Measurements from ENCODE around the gene PARP12.
"Not testable (repeated sequence)": the region's sequence is repeated elsewhere in the genome, so short reads cannot be mapped to it uniquely, and the experiment has no call there.

Gene PARP12, protein sequence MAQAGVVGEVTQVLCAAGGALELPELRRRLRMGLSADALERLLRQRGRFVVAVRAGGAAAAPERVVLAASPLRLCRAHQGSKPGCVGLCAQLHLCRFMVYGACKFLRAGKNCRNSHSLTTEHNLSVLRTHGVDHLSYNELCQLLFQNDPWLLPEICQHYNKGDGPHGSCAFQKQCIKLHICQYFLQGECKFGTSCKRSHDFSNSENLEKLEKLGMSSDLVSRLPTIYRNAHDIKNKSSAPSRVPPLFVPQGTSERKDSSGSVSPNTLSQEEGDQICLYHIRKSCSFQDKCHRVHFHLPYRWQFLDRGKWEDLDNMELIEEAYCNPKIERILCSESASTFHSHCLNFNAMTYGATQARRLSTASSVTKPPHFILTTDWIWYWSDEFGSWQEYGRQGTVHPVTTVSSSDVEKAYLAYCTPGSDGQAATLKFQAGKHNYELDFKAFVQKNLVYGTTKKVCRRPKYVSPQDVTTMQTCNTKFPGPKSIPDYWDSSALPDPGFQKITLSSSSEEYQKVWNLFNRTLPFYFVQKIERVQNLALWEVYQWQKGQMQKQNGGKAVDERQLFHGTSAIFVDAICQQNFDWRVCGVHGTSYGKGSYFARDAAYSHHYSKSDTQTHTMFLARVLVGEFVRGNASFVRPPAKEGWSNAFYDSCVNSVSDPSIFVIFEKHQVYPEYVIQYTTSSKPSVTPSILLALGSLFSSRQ

DNA sequence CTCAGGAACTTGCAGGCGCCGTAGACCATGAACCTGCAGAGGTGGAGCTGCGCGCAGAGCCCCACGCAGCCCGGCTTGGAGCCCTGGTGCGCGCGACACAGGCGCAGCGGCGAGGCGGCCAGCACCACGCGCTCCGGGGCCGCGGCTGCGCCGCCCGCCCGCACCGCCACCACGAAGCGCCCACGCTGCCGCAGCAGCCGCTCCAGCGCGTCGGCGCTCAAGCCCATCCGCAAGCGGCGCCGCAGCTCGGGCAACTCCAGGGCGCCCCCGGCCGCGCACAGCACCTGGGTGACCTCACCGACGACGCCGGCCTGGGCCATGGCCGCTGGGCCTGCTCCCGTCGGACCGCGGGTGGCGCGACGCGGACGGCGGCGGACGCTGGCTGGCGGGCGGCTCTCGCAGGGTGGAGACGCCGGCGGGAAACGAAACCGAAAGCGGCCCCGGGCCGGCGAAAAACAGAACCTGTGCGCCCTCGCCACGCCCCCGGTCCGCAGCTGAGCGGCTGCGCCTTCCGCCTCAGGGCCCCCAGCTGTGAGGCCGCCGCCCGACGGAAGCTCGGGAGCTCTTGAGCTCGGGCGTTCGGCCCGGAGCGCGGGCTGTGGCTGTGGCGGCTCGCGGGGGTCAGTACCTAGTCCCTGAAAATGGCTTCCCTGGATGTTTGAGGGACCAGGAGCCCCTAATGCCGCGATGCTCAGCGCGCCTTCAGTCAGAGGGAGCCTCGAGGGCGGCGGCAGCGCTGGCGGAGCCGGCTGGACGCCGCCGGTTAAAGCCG lies at the start of gene PARP12:
PARP12 (minus strand) TSS at position 424 of the 772 bp plus-strand sequence; CDS start at position 320, 104 bp downstream.
- peak; percentile 27 for DNase-seq (ENCODE audit: low read depth)
- TF ChIP-seq, protein P1, sequence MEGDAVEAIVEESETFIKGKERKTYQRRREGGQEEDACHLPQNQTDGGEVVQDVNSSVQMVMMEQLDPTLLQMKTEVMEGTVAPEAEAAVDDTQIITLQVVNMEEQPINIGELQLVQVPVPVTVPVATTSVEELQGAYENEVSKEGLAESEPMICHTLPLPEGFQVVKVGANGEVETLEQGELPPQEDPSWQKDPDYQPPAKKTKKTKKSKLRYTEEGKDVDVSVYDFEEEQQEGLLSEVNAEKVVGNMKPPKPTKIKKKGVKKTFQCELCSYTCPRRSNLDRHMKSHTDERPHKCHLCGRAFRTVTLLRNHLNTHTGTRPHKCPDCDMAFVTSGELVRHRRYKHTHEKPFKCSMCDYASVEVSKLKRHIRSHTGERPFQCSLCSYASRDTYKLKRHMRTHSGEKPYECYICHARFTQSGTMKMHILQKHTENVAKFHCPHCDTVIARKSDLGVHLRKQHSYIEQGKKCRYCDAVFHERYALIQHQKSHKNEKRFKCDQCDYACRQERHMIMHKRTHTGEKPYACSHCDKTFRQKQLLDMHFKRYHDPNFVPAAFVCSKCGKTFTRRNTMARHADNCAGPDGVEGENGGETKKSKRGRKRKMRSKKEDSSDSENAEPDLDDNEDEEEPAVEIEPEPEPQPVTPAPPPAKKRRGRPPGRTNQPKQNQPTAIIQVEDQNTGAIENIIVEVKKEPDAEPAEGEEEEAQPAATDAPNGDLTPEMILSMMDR (IDR thresholded peaks at IDR 0.05; ENCODE audit: control insufficient read depth, insufficient read depth, low read depth, low read length, missing control alignments), result no peak

DNA sequence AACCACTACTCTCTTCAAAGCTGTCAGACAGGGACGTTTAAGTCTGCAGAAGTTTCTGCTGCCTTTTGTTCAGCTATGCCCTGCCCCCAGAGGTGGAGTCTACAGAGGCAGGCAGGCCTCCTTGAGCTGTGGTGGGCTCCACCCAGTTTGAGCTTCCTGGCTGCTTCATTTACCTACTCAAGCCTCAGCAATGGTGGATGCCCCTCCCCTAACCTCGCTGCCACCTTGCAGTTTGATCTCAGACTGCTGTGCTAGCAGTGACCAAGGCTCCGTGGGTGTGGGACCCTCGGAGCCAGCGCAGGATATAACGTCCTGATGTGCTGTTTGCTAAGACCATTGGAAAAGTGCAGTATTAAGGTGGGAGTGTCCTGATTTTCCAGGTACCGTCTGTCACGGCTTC lies 46.0 kb upstream of the PARP12 start:
- not testable (repeated sequence) for DNase-seq (ENCODE audit: low read depth); H3K4me3 ChIP-seq (ENCODE audit: control insufficient read depth, low read depth, low read length)

More for the DNA sequence above, at the start of gene PARP12:
- peak within 1 kb of the TSS; percentile 46 for H3K4me3 ChIP-seq (ENCODE audit: control insufficient read depth, low read depth, low read length)

DNA sequence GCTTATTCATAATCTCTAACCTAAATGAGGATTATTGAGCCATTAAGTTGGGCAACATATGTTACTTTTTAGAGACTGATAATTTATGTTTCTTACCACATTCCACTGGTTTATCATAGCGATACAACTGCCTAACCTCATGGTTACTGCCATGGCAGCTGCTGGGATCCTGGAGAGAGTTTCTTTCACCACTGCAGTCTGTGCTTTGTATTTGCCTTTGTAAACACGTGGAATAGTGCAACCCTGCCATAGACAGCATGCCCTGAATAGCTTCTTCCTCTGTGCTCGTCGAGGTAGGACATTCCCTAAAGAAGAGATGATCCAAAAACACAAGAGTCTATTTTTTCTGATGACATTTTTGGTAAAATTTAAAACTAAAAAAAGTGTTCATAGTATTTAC lies 33.7 kb upstream of the PARP12 start:
- DNase-seq (ENCODE audit: low read depth), result no peak
- no peak overlapping the region for H3K4me3 ChIP-seq (ENCODE audit: control insufficient read depth, low read depth, low read length)
- TF ChIP-seq, protein P1 (IDR thresholded peaks at IDR 0.05; ENCODE audit: control insufficient read depth, insufficient read depth, low read depth, low read length, missing control alignments), result no peak

DNA sequence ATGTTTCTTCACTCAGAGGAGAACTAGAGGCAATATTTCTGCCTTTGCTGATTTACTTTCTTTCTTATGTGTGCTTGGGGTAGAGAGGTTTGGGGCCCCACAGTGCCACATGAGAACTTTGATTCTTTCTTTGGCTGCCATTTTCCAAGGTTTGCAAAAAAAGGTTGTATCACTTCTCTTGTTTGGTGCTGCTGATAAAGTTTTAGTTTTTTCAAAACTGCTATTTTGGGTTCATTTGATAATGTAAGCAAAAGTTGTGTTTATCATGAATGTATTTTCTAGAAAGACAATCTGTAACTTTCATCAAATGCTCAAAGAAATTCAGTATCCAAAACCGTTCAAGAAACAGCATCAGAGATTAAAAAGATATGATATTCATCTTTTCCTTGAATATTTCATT lies 30.6 kb upstream of the PARP12 start:
- H3K4me3 ChIP-seq (ENCODE audit: control insufficient read depth, low read depth, low read length), result no peak overlapping the region
- DNase-seq (ENCODE audit: low read depth), result no peak
- TF ChIP-seq, protein P1 (IDR thresholded peaks at IDR 0.05; ENCODE audit: control insufficient read depth, insufficient read depth, low read depth, low read length, missing control alignments), result no peak

DNA sequence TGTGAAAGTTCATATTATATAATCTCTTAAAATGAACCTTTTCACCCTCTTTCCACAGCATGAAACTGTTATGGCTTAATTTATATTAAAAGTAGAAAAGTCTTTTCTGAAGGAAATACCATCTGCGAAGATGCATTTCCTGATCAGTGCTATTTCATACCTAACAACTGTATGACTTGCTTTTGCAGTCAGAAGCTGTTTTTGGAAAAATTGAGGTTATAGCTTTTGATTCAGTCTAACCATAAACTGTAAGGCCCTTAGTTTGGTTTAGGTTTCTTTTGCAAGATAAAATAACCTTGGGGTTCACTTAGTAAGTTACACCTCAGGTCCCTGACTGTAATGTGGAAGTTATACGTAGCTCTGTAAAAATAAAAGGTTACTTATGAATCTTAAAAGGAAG lies 22.7 kb upstream of the PARP12 start:
- TF ChIP-seq, protein P1 (IDR thresholded peaks at IDR 0.05; ENCODE audit: control insufficient read depth, insufficient read depth, low read depth, low read length, missing control alignments), result no peak
- H3K4me3 ChIP-seq (ENCODE audit: control insufficient read depth, low read depth, low read length), result no peak overlapping the region
- no peak for DNase-seq (ENCODE audit: low read depth)

DNA sequence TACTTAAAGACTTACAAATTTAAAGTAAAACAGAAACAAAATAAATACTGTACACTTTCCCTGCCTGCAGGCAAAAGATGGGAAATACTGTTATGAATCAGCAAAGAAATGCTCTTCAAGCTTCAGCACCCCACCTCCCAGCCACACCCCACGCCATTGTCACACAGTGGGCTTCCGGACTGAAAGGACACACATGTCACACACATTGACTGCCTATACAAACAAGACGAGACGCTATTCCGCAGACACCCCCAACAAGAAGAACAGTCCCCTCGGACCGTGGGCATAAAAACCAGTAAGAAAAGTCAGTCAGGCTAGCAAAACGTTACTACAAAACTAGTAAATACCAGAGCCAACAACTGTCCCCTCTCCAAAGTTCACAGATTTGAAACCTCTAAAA lies 22.2 kb upstream of the PARP12 start:
- TF ChIP-seq, protein P1 (IDR thresholded peaks at IDR 0.05; ENCODE audit: control insufficient read depth, insufficient read depth, low read depth, low read length, missing control alignments), result no peak
- DNase-seq (ENCODE audit: low read depth), result no peak
- H3K4me3 ChIP-seq (ENCODE audit: control insufficient read depth, low read depth, low read length), result no peak overlapping the region

Data from AG09309 (cell line).